ENCODE results near the gene HDGFL2. TPM values are rescaled to one million over a fixed set of nuclear protein-coding genes. Genes with fewer than 3 reads are reported as not detected.
"Not testable (repeated sequence)": the region's sequence is repeated elsewhere in the genome, so short reads cannot be mapped to it uniquely, and the experiment has no call there.

HDGFL2 gene
- total and polyA plus RNA-seq, 2 donors: 26.2 to 36.9 TPM

GRCh38 chr19:4522291-4523002, 50.4 kb downstream of the HDGFL2 start:
- no peak overlapping the region for H3K4me3 ChIP-seq (ENCODE audit: low read length in 2 of 2)
- H3K9me3 ChIP-seq (ENCODE audit: control insufficient read depth in 2 of 2, insufficient read depth in 1 of 2, low read length in 1 of 2): peaks cover 0 to 16% of the 10 kb centered on the region in 2 donors
- H3K4me1 ChIP-seq (ENCODE audit: control insufficient read depth in 2 of 2, insufficient read depth in 2 of 2, low read length in 2 of 2): no peaks in the 10 kb centered on the region
- DNase-seq (ENCODE audit: low read depth in 6 of 9, low spot score in 9 of 9): no peak
- no peaks in the 10 kb centered on the region for H3K36me3 ChIP-seq (ENCODE audit: control insufficient read depth in 2 of 2, insufficient read depth in 2 of 2, low read length in 1 of 2)
- no peaks in the 10 kb centered on the region for H3K27me3 ChIP-seq (ENCODE audit: control insufficient read depth in 2 of 2, insufficient read depth in 1 of 2, low read length in 1 of 2)
- no peak overlapping the region for H3K27ac ChIP-seq (ENCODE audit: low read depth in 1 of 2, low read length in 1 of 2)
- 95% methylated on average over 15 of the region's 15 CpGs for WGBS

GRCh38 chr19:4523306-4524110, 51.4 kb downstream of the HDGFL2 start:
- H3K4me1 ChIP-seq (ENCODE audit: control insufficient read depth in 2 of 2, insufficient read depth in 2 of 2, low read length in 2 of 2): no peaks in the 10 kb centered on the region
- H3K27ac ChIP-seq (ENCODE audit: low read depth in 1 of 2, low read length in 1 of 2): no peak overlapping the region
- peaks cover 0 to 16% of the 10 kb centered on the region in 2 donors for H3K9me3 ChIP-seq (ENCODE audit: control insufficient read depth in 2 of 2, insufficient read depth in 1 of 2, low read length in 1 of 2)
- H3K36me3 ChIP-seq (ENCODE audit: control insufficient read depth in 2 of 2, insufficient read depth in 2 of 2, low read length in 1 of 2): no peaks in the 10 kb centered on the region
- DNase-seq (ENCODE audit: low read depth in 6 of 9, low spot score in 9 of 9): no peak
- WGBS: 83% methylated on average over 53 of the region's 53 CpGs
- no peak overlapping the region for H3K4me3 ChIP-seq (ENCODE audit: low read length in 2 of 2)
- H3K27me3 ChIP-seq (ENCODE audit: control insufficient read depth in 2 of 2, insufficient read depth in 1 of 2, low read length in 1 of 2): no peaks in the 10 kb centered on the region

GRCh38 chr19:4524808-4525562, 52.9 kb downstream of the HDGFL2 start:
- H3K4me3 ChIP-seq (ENCODE audit: low read length in 2 of 2): no peak overlapping the region
- no peaks in the 10 kb centered on the region for H3K27me3 ChIP-seq (ENCODE audit: control insufficient read depth in 2 of 2, insufficient read depth in 1 of 2, low read length in 1 of 2)
- DNase-seq (ENCODE audit: low read depth in 6 of 9, low spot score in 9 of 9): peak in 6 of 9 donors; percentile 10 to 55 (median 24)
- H3K9me3 ChIP-seq (ENCODE audit: control insufficient read depth in 2 of 2, insufficient read depth in 1 of 2, low read length in 1 of 2): peaks cover 0 to 2% of the 10 kb centered on the region in 2 donors
- no peaks in the 10 kb centered on the region for H3K4me1 ChIP-seq (ENCODE audit: control insufficient read depth in 2 of 2, insufficient read depth in 2 of 2, low read length in 2 of 2)
- H3K27ac ChIP-seq (ENCODE audit: low read depth in 1 of 2, low read length in 1 of 2): no peak overlapping the region
- WGBS: 76% methylated on average over 23 of the region's 23 CpGs
- H3K36me3 ChIP-seq (ENCODE audit: control insufficient read depth in 2 of 2, insufficient read depth in 2 of 2, low read length in 1 of 2): no peaks in the 10 kb centered on the region

GRCh38 chr19:4525563-4526002, 53.5 kb downstream of the HDGFL2 start:
- WGBS: 78% methylated on average over 23 of the region's 23 CpGs
- Histone ChIP-seq H3K27me3 (ENCODE audit: control insufficient read depth in 2 of 2, insufficient read depth in 1 of 2, low read length in 1 of 2) (no peaks in the 10 kb centered on the region), H3K36me3 (ENCODE audit: control insufficient read depth in 2 of 2, insufficient read depth in 2 of 2, low read length in 1 of 2) (no peaks in the 10 kb centered on the region), H3K4me3 (ENCODE audit: low read length in 2 of 2) (no peak overlapping the region), H3K27ac (ENCODE audit: low read depth in 1 of 2, low read length in 1 of 2) (no peak overlapping the region), H3K9me3 (ENCODE audit: control insufficient read depth in 2 of 2, insufficient read depth in 1 of 2, low read length in 1 of 2) (no peaks in the 10 kb centered on the region), H3K4me1 (ENCODE audit: control insufficient read depth in 2 of 2, insufficient read depth in 2 of 2, low read length in 2 of 2) (no peaks in the 10 kb centered on the region)
- no peak for DNase-seq (ENCODE audit: low read depth in 6 of 9, low spot score in 9 of 9)

- DNase-seq (ENCODE audit: low read depth in 6 of 9, low spot score in 9 of 9); H3K4me3 ChIP-seq (ENCODE audit: low read length in 2 of 2); H3K4me1 ChIP-seq (ENCODE audit: control insufficient read depth in 2 of 2, insufficient read depth in 2 of 2, low read length in 2 of 2); H3K27ac ChIP-seq (ENCODE audit: low read depth in 1 of 2, low read length in 1 of 2); H3K9me3 ChIP-seq (ENCODE audit: control insufficient read depth in 2 of 2, insufficient read depth in 1 of 2, low read length in 1 of 2); H3K27me3 ChIP-seq (ENCODE audit: control insufficient read depth in 2 of 2, insufficient read depth in 1 of 2, low read length in 1 of 2); H3K36me3 ChIP-seq (ENCODE audit: control insufficient read depth in 2 of 2, insufficient read depth in 2 of 2, low read length in 1 of 2): not testable (repeated sequence)
- 96% methylated on average over 8 of the region's 8 CpGs for WGBS
Observed at GRCh38 chr19:4527377-4527776, 55.3 kb downstream of the HDGFL2 start.

- Histone ChIP-seq H3K9me3 (ENCODE audit: control insufficient read depth in 2 of 2, insufficient read depth in 1 of 2, low read length in 1 of 2) (no peaks in the 10 kb centered on the region), H3K27me3 (ENCODE audit: control insufficient read depth in 2 of 2, insufficient read depth in 1 of 2, low read length in 1 of 2) (peaks cover 0 to 10% of the 10 kb centered on the region in 2 donors), H3K27ac (ENCODE audit: low read depth in 1 of 2, low read length in 1 of 2) (no peak overlapping the region), H3K4me1 (ENCODE audit: control insufficient read depth in 2 of 2, insufficient read depth in 2 of 2, low read length in 2 of 2) (no peaks in the 10 kb centered on the region), H3K4me3 (ENCODE audit: low read length in 2 of 2) (no peak overlapping the region), H3K36me3 (ENCODE audit: control insufficient read depth in 2 of 2, insufficient read depth in 2 of 2, low read length in 1 of 2) (no peaks in the 10 kb centered on the region)
- 93% methylated on average over 15 of the region's 15 CpGs for WGBS
- DNase-seq (ENCODE audit: low read depth in 6 of 9, low spot score in 9 of 9): no peak
Observed at GRCh38 chr19:4528843-4529242, 56.7 kb downstream of the HDGFL2 start.

- H3K36me3 ChIP-seq (ENCODE audit: control insufficient read depth in 2 of 2, insufficient read depth in 2 of 2, low read length in 1 of 2): no peaks in the 10 kb centered on the region
- H3K9me3 ChIP-seq (ENCODE audit: control insufficient read depth in 2 of 2, insufficient read depth in 1 of 2, low read length in 1 of 2): no peaks in the 10 kb centered on the region
- no peak overlapping the region for H3K4me3 ChIP-seq (ENCODE audit: low read length in 2 of 2)
- peaks cover under 1 to 22% of the 10 kb centered on the region in 2 donors for H3K27me3 ChIP-seq (ENCODE audit: control insufficient read depth in 2 of 2, insufficient read depth in 1 of 2, low read length in 1 of 2)
- DNase-seq (ENCODE audit: low read depth in 6 of 9, low spot score in 9 of 9): no peak
- H3K27ac ChIP-seq (ENCODE audit: low read depth in 1 of 2, low read length in 1 of 2): no peak overlapping the region
- WGBS: 90% methylated on average over 14 of the region's 14 CpGs
- H3K4me1 ChIP-seq (ENCODE audit: control insufficient read depth in 2 of 2, insufficient read depth in 2 of 2, low read length in 2 of 2): peaks cover 0 to under 1% of the 10 kb centered on the region in 2 donors
Observed at GRCh38 chr19:4529924-4530522, 57.9 kb downstream of the HDGFL2 start.

- peaks cover 4 to 35% of the 10 kb centered on the region in 2 donors for H3K27me3 ChIP-seq (ENCODE audit: control insufficient read depth in 2 of 2, insufficient read depth in 1 of 2, low read length in 1 of 2)
- no peaks in the 10 kb centered on the region for H3K9me3 ChIP-seq (ENCODE audit: control insufficient read depth in 2 of 2, insufficient read depth in 1 of 2, low read length in 1 of 2)
- H3K36me3 ChIP-seq (ENCODE audit: control insufficient read depth in 2 of 2, insufficient read depth in 2 of 2, low read length in 1 of 2): no peaks in the 10 kb centered on the region
- no peak overlapping the region for H3K27ac ChIP-seq (ENCODE audit: low read depth in 1 of 2, low read length in 1 of 2)
- H3K4me1 ChIP-seq (ENCODE audit: control insufficient read depth in 2 of 2, insufficient read depth in 2 of 2, low read length in 2 of 2): peaks cover 0 to 6% of the 10 kb centered on the region in 2 donors
- H3K4me3 ChIP-seq (ENCODE audit: low read length in 2 of 2): no peak overlapping the region
- DNase-seq (ENCODE audit: low read depth in 6 of 9, low spot score in 9 of 9): no peak
- 49% methylated on average over 28 of the region's 28 CpGs for WGBS
Observed at GRCh38 chr19:4531562-4532165, 59.6 kb downstream of the HDGFL2 start.
